IMR-90 (cell line): ENCODE measurements around the gene EFEMP1. TPM values are rescaled to one million over a fixed set of nuclear protein-coding genes. Genes with fewer than 3 reads are reported as not detected.
A peak's percentile ranks its signal among the peaks of the same experiment; 100 is the strongest.

Experiments
- ATAC-seq: fragments of 200-7000 bp; cut with Tn5 transposase; 2 replicates; pipeline ENCODE4 v1.9.1; 2020; ENCODE audit warnings: low read depth, mild to moderate bottlenecking, moderate library complexity
- BruUV-seq: library from RNA; stranded (reverse); fragments of 400-500 nt; replicated peaks from 2 replicates; lab custom pipeline; 2021; lab: Mats Ljungman, UMichigan
- CTCF ChIA-PET: fragments of 300-600 bp; formaldehyde crosslinking; extraction: SDS; loops from one replicate; lab custom pipeline; 2021; ENCODE audit warnings: antibody characterized with exemption; lab: Yijun Ruan, JAX
- POLR2A ChIA-PET: fragments of 300-600 bp; sonication (Branson Sonifier 250); formaldehyde crosslinking; loops from one replicate; lab custom pipeline; 2022; ENCODE audit warnings: antibody characterized with exemption; ENCODE audit not compliant: unreplicated experiment; lab: Charles Lee
- DNase-seq: peaks from one replicate; pipeline ENCODE4 v3.0.0; 2013
- H2AFZ ChIP-seq: replicated peaks from 2 replicates; pipeline ENCODE3; 2013; ENCODE audit warnings: low read length, mild to moderate bottlenecking; ENCODE audit not compliant: poor library complexity
- H2AK5ac ChIP-seq: 2 replicates; pipeline ENCODE4 v1.6.1; 2013; ENCODE audit warnings: low read depth, low read length, inconsistent platforms
- H2AK9ac ChIP-seq: replicated peaks from 2 replicates; pipeline ENCODE3; 2013; ENCODE audit warnings: mild to moderate bottlenecking, low read depth, low read length, moderate library complexity; ENCODE audit not compliant: poor library complexity
- H2BK120ac ChIP-seq: 2 replicates; pipeline ENCODE4 v1.6.1; 2013; ENCODE audit warnings: low read depth, low read length, inconsistent platforms
- H2BK15ac ChIP-seq: 3 replicates; pipeline ENCODE4 v1.6.1; 2013; ENCODE audit warnings: low read depth, low read length, inconsistent platforms
- H2BK20ac ChIP-seq: 2 replicates; pipeline ENCODE4 v1.6.1; 2013; ENCODE audit warnings: low read depth, mild to moderate bottlenecking, inconsistent platforms, low read length, moderate library complexity
- H2BK5ac ChIP-seq: 2 replicates; pipeline ENCODE4 v1.6.1; 2013; ENCODE audit warnings: mild to moderate bottlenecking, low read depth, low read length, inconsistent platforms; ENCODE audit not compliant: poor library complexity, severe bottlenecking
- H3K14ac ChIP-seq: replicated peaks from 2 replicates; pipeline ENCODE4 v1.6.1; 2013; ENCODE audit warnings: low read depth, low read length, inconsistent platforms
- H3K18ac ChIP-seq: 2 replicates; pipeline ENCODE4 v1.6.1; 2013; ENCODE audit warnings: low read depth, low read length, control low read depth
- H3K23ac ChIP-seq: 2 replicates; pipeline ENCODE4 v1.6.1; 2013; ENCODE audit warnings: low read depth, low read length, inconsistent platforms
- H3K27ac ChIP-seq: 2 replicates; pipeline ENCODE4 v1.5.1; 2013; ENCODE audit warnings: mild to moderate bottlenecking, control low read depth, low read length; ENCODE audit not compliant: insufficient read depth
- H3K27me3 ChIP-seq: 2 replicates; pipeline ENCODE4 v1.6.1; 2013; ENCODE audit warnings: low read length; ENCODE audit not compliant: control insufficient read depth, insufficient read depth
- H3K36me3 ChIP-seq: 2 replicates; pipeline ENCODE4 v1.6.1; 2013; ENCODE audit warnings: low read length, mixed read lengths; ENCODE audit not compliant: control insufficient read depth, insufficient read depth
- H3K4ac ChIP-seq: 2 replicates; pipeline ENCODE4 v1.6.1; 2013; ENCODE audit warnings: low read depth, low read length, inconsistent platforms
- H3K4me1 ChIP-seq: 2 replicates; pipeline ENCODE4 v1.6.1; 2013; ENCODE audit warnings: low read length, mixed read lengths; ENCODE audit not compliant: control insufficient read depth, insufficient read depth
- H3K4me2 ChIP-seq: 2 replicates; pipeline ENCODE4 v1.6.1; 2013; ENCODE audit warnings: low read depth, mild to moderate bottlenecking, control low read depth, low read length, moderate library complexity
- H3K4me3 ChIP-seq: 2 replicates; pipeline ENCODE4 v1.5.1; 2013; ENCODE audit warnings: low read depth, mild to moderate bottlenecking, control low read depth, low read length, moderate library complexity; ENCODE audit not compliant: insufficient read depth
- H3K56ac ChIP-seq: 2 replicates; pipeline ENCODE4 v1.6.1; 2013; ENCODE audit warnings: low read length, inconsistent platforms; ENCODE audit not compliant: insufficient read depth; ENCODE audit errors: extremely low read depth
- H3K79me1 ChIP-seq, 2 experiments: 2 replicates each; pipeline ENCODE4 v1.6.1; 2013; ENCODE audit warnings: low read length in 2 of 2, inconsistent platforms in 1 of 2, low read depth in 1 of 2
- H3K9ac ChIP-seq: 2 replicates; pipeline ENCODE4 v1.6.1; 2013; ENCODE audit warnings: low read depth, low read length, control low read depth
- H3K9me1 ChIP-seq: 2 replicates; pipeline ENCODE4 v1.6.1; 2013; ENCODE audit warnings: low read length, inconsistent platforms; ENCODE audit not compliant: insufficient read depth
- H3K9me3 ChIP-seq: 2 replicates; pipeline ENCODE4 v1.6.1; 2013; ENCODE audit warnings: low read length; ENCODE audit not compliant: control insufficient read depth, insufficient read depth
- H4K20me1 ChIP-seq: 2 replicates; pipeline ENCODE4 v1.6.1; 2013; ENCODE audit warnings: low read length, inconsistent platforms; ENCODE audit not compliant: insufficient read depth
- H4K5ac ChIP-seq: 2 replicates; pipeline ENCODE4 v1.6.1; 2013; ENCODE audit warnings: mild to moderate bottlenecking, low read depth, low read length, control low read depth
- H4K8ac ChIP-seq, 2 experiments: 2 replicates each; pipeline ENCODE4 v1.6.1; 2013; ENCODE audit warnings: low read depth in 2 of 2, low read length in 2 of 2, control low read depth in 1 of 2, inconsistent platforms in 1 of 2
- H4K91ac ChIP-seq: 2 replicates; pipeline ENCODE4 v1.6.1; 2013; ENCODE audit warnings: low read depth, low read length, inconsistent platforms; ENCODE audit not compliant: insufficient read depth
- BHLHE40 ChIP-seq: fragments of 150-350 bp; IDR thresholded peaks from 2 replicates; pipeline ENCODE4 v1.6.1; 2016; ENCODE audit warnings: mild to moderate bottlenecking, low read depth, low read length
- CEBPB ChIP-seq: IDR thresholded peaks from 2 replicates; pipeline ENCODE4 v1.6.1; 2012; ENCODE audit warnings: low read depth, low read length, improper control_type of control experiment
- CHD1 ChIP-seq: IDR thresholded peaks from 2 replicates; pipeline ENCODE4 v1.6.1; 2012; ENCODE audit warnings: low read depth, low read length, improper control_type of control experiment
- FOS ChIP-seq: fragments of 150-350 bp; IDR thresholded peaks from 2 replicates; pipeline ENCODE4 v1.6.1; 2016; ENCODE audit warnings: low read depth, low read length
- MAFK ChIP-seq: IDR thresholded peaks from 2 replicates; pipeline ENCODE4 v1.6.1; 2012; ENCODE audit warnings: low read depth, low read length, improper control_type of control experiment
- MAZ ChIP-seq: IDR thresholded peaks from 2 replicates; pipeline ENCODE4 v1.6.1; 2012; ENCODE audit warnings: low read depth, mild to moderate bottlenecking, low read length, improper control_type of control experiment, moderate library complexity, borderline replicate concordance
- MXI1 ChIP-seq: IDR thresholded peaks from 2 replicates; pipeline ENCODE4 v1.6.1; 2012; ENCODE audit warnings: low read depth, mild to moderate bottlenecking, low read length, moderate library complexity, borderline replicate concordance
- NFE2L2 ChIP-seq: fragments of 150-350 bp; IDR thresholded peaks from 2 replicates; pipeline ENCODE4 v1.6.1; 2016; ENCODE audit warnings: low read depth, mild to moderate bottlenecking, low read length
- POLR2A ChIP-seq: IDR thresholded peaks from 2 replicates; pipeline ENCODE4 v1.6.1; 2012; ENCODE audit warnings: mild to moderate bottlenecking, low read depth, low read length
- RAD21 ChIP-seq: IDR thresholded peaks from 2 replicates; pipeline ENCODE4 v1.6.1; 2012; ENCODE audit warnings: low read length, improper control_type of control experiment
- RCOR1 ChIP-seq: IDR thresholded peaks from 2 replicates; pipeline ENCODE4 v1.6.1; 2012; ENCODE audit warnings: mild to moderate bottlenecking, low read length, improper control_type of control experiment; ENCODE audit not compliant: insufficient replicate concordance
- RFX5 ChIP-seq: IDR thresholded peaks from 2 replicates; pipeline ENCODE4 v1.8.0; 2012; ENCODE audit warnings: low read depth, mild to moderate bottlenecking, low read length, moderate library complexity
- SMC3 ChIP-seq: fragments of 150-350 bp; IDR thresholded peaks from 2 replicates; pipeline ENCODE4 v1.6.1; 2016; ENCODE audit warnings: low read depth, mild to moderate bottlenecking, antibody characterized with exemption, low read length, moderate library complexity
- WGBS, 2 experiments: methylation state at CpG; one replicate each; pipeline versions ENCODE4 v1.1.5 to v1.1.7; 2013; ENCODE audit warnings: missing lambda C conversion rate in 2 of 2; ENCODE audit not compliant: insufficient read length in 1 of 2; ENCODE audit errors: extremely low coverage in 2 of 2; 5-methylcytosine and 5-hydroxymethylcytosine counted together
- dilution Hi-C: fragments of 300-500 bp; cut with HindIII; formaldehyde crosslinking; loops from one replicate; pipeline ENCODE4 v1.14.3; 2018; ENCODE audit warnings: low sequenced_read_pairs; ENCODE audit not compliant: unreplicated experiment
- in situ Hi-C: fragments of 300-500 bp; cut with MboI; formaldehyde crosslinking; loops from 3 replicates; pipeline ENCODE4 v1.14.3; 2019; ENCODE audit warnings: low sequenced_read_pairs, inconsistent platforms, mixed read lengths
- intact Hi-C: fragments of 100-400 bp; cut with micrococcal nuclease; formaldehyde crosslinking; loops from 2 replicates; pipeline ENCODE4 v1.10.0; 2022
- polyA plus RNA-seq, 3 experiments: library from polyadenylated mRNA; depleted of rRNA; stranded (reverse); fragments of >200 nt; gene quantifications; 2 replicates each; pipeline ENCODE4 v1.2.3, GENCODE V29; 2012; ENCODE audit warnings: low replicate concordance in 1 of 3
- total RNA-seq: library from RNA; depleted of rRNA; stranded (reverse); fragments of >200 nt; gene quantifications from 2 replicates; pipeline ENCODE4 v1.2.3, GENCODE V29; 2012
- TF ChIP-seq, protein P1 (sequence below): conservative IDR thresholded peaks from 2 replicates; pipeline ENCODE4 v1.5.1; 2012; ENCODE audit warnings: mild to moderate bottlenecking, low read depth, low read length, improper control_type of control experiment
- TF ChIP-seq, protein P2 (sequence below): fragments of 150-350 bp; IDR thresholded peaks from 2 replicates; pipeline ENCODE4 v1.6.1; 2016; ENCODE audit warnings: low read depth, mild to moderate bottlenecking, low read length, moderate library complexity, borderline replicate concordance
- TF ChIP-seq, protein P3 (sequence below): fragments of 150-350 bp; IDR thresholded peaks from 2 replicates; pipeline ENCODE4 v1.6.1; 2017; ENCODE audit warnings: mild to moderate bottlenecking, antibody characterized with exemption, low read length, low read depth

EFEMP1 gene
- total and polyA plus RNA-seq, 2 of the 4 experiments (the other 2 are of a cell fraction), result 214 to 219 TPM

DNA sequence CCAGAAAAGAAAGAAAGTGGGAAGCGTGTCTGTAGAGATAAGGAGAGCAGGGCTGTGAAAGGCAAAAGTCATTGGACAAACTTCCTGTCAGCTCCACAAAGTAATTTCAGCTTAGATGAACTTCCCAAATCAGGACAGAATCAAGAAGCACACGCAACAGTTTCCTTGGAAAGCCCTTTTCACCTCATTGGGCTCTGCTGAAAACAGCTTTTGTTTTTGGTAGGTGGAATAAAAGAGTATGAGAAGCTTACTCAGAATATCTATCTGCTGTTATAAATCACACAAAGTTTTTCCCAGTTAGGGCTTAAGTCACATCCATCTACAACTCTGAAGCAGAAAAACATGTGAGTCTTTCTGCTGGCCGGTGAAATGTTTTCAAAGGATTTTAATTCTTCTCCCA, 42.4 kb upstream of the EFEMP1 start:
- POLR2A ChIA-PET, result no interaction called here
- in situ Hi-C loops, result no loop called here
- ATAC-seq (peak; percentile 42), DNase-seq (peak; percentile 20)
- Histone ChIP-seq H4K91ac (0 out of 2 replicates have a peak overlapping the region, but pooled peaks have one; percentile 46), H2BK5ac (peak overlapping the region; percentile 52), H2BK120ac (peak overlapping the region; percentile 80), H3K79me1 (no peaks in the 10 kb centered on the region), H3K18ac (peak overlapping the region; percentile 82; the same call in 1 of the 2 replicates), H3K9ac (no peak overlapping the region; the same call in 1 of the 2 replicates), H3K9me1 (peaks cover 5% of the 10 kb centered on the region; the same call in 1 of the 2 replicates), H3K27me3 (no peaks in the 10 kb centered on the region), H3K56ac (no peak overlapping the region), H2AK9ac (no peak overlapping the region), H4K20me1 (no peaks in the 10 kb centered on the region), H3K9me3 (no peaks in the 10 kb centered on the region), H2BK20ac (peak overlapping the region; percentile 72), H3K4me3 (no peak overlapping the region), H2BK15ac (peak overlapping the region; percentile 84; the same call in 2 of the 3 replicates), H3K4me2 (peak overlapping the region; percentile 27; the same call in 1 of the 2 replicates), H3K4ac (peak overlapping the region; percentile 54; the same call in 1 of the 2 replicates), H3K23ac (peak overlapping the region; percentile 43; the same call in 1 of the 2 replicates), H3K14ac (0 out of 2 replicates have a peak overlapping the region, but pooled peaks have one; percentile 36), H4K8ac (peak overlapping the region; percentile 61 to 74; a peak in 3 of 4 replicates), H4K5ac (no peak overlapping the region), H3K36me3 (no peaks in the 10 kb centered on the region), H2AK5ac (no peak overlapping the region), H3K27ac (no peak overlapping the region), H2AFZ (peak overlapping the region; percentile 72), H3K4me1 (peaks cover 5% of the 10 kb centered on the region)
- intact Hi-C loops, result no loop called here
- CTCF ChIA-PET, result no interaction called here
- WGBS, 2 experiments, result no CpG with 5 or more reads among the region's 3 CpGs
- dilution Hi-C loops, result no loop called here
- no peak for TF ChIP-seq MAFK
- TF ChIP-seq RCOR1, result no peak
- TF ChIP-seq CEBPB, result no peak
- TF ChIP-seq, protein P1, sequence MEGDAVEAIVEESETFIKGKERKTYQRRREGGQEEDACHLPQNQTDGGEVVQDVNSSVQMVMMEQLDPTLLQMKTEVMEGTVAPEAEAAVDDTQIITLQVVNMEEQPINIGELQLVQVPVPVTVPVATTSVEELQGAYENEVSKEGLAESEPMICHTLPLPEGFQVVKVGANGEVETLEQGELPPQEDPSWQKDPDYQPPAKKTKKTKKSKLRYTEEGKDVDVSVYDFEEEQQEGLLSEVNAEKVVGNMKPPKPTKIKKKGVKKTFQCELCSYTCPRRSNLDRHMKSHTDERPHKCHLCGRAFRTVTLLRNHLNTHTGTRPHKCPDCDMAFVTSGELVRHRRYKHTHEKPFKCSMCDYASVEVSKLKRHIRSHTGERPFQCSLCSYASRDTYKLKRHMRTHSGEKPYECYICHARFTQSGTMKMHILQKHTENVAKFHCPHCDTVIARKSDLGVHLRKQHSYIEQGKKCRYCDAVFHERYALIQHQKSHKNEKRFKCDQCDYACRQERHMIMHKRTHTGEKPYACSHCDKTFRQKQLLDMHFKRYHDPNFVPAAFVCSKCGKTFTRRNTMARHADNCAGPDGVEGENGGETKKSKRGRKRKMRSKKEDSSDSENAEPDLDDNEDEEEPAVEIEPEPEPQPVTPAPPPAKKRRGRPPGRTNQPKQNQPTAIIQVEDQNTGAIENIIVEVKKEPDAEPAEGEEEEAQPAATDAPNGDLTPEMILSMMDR, result no peak
- TF ChIP-seq FOS, result no peak
- TF ChIP-seq, protein P2, sequence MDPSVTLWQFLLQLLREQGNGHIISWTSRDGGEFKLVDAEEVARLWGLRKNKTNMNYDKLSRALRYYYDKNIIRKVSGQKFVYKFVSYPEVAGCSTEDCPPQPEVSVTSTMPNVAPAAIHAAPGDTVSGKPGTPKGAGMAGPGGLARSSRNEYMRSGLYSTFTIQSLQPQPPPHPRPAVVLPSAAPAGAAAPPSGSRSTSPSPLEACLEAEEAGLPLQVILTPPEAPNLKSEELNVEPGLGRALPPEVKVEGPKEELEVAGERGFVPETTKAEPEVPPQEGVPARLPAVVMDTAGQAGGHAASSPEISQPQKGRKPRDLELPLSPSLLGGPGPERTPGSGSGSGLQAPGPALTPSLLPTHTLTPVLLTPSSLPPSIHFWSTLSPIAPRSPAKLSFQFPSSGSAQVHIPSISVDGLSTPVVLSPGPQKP, result no peak
- no peak for TF ChIP-seq POLR2A
- no peak for TF ChIP-seq MAZ
- no peak for TF ChIP-seq RFX5
- TF ChIP-seq SMC3, result no peak
- TF ChIP-seq NFE2L2, result no peak
- TF ChIP-seq CHD1, result no peak
- TF ChIP-seq, protein P3, sequence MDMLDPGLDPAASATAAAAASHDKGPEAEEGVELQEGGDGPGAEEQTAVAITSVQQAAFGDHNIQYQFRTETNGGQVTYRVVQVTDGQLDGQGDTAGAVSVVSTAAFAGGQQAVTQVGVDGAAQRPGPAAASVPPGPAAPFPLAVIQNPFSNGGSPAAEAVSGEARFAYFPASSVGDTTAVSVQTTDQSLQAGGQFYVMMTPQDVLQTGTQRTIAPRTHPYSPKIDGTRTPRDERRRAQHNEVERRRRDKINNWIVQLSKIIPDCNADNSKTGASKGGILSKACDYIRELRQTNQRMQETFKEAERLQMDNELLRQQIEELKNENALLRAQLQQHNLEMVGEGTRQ, result no peak
- TF ChIP-seq BHLHE40, result no peak
- no peak for TF ChIP-seq MXI1
- TF ChIP-seq RAD21, result no peak
- no TSS peak for BruUV-seq
